ENCODE measurements around the gene CCDC27. TPM values are rescaled to one million over a fixed set of nuclear protein-coding genes. Genes with fewer than 3 reads are reported as not detected.
A peak's percentile ranks its signal among the peaks of the same experiment; 100 is the strongest.

Gene CCDC27
- total RNA-seq, 1 experiment from 2014 or later = 0.13 TPM

DNA sequence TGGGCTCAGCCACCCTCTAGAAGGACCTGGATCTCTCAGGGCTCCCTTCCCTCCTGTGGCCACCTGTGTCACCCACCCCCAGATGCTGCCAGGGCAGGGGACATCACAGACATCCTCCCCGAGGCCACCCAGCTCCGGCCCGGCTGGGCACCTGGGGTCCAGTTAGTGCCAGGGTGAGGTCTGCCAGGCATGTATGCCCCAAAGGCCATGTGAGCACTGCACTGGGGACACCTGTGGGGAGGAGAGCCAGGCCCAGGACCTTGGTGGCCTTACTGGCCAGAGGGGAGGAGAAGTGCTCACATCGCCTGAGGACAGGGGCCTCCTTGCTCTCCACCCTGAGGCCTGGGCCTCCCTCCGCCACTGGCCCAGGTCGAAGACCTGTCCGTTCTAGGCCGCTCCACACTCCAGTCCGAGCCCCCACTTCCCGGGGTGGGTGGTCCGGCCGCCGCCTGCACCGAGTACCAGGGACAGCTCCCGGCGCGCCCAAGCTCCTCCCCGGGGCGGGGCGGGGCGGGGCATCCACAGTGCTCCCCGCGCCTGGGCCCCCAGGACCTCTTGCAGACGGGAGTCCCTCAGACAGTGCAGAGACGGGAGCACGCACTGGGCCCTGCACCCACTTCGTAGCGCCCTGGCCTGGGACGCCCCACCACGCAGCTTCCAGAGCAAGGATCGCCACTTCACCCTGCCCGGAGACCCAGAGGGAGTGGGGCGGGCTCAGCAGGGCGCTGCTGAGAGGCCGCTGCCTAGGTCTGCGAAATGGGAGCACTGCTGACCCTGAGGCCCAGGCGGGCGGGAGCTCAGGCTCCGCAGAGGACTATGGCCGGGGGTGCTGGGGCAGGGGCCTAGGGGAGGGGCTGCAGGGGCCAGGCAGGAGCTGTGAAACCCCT, 34.3 kb upstream of the CCDC27 start (continued):
- TF ChIP-seq, protein P1, sequence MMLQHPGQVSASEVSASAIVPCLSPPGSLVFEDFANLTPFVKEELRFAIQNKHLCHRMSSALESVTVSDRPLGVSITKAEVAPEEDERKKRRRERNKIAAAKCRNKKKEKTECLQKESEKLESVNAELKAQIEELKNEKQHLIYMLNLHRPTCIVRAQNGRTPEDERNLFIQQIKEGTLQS (CRISPR knock-in tag; conservative IDR thresholded peaks at IDR 0.05) = no peak
- TF ChIP-seq ETV6 (CRISPR knock-in tag; IDR thresholded peaks at IDR 0.05) (peak; percentile 57; the same call in 1 of the 2 replicates), PRRX2 (CRISPR knock-in tag; IDR thresholded peaks at IDR 0.05) (no peak), ZNF263 (CRISPR knock-in tag; IDR thresholded peaks at IDR 0.05; ENCODE audit: low read depth) (peak; percentile 93), NR1H2 (CRISPR knock-in tag; IDR thresholded peaks at IDR 0.05) (0 out of 2 replicates have a peak, but pooled peaks have one; percentile 37), ZNF138 (CRISPR knock-in tag; conservative IDR thresholded peaks at IDR 0.05) (no peak), SOX15 (CRISPR knock-in tag; IDR thresholded peaks at IDR 0.05) (no peak)
- TF ChIP-seq, protein P2, sequence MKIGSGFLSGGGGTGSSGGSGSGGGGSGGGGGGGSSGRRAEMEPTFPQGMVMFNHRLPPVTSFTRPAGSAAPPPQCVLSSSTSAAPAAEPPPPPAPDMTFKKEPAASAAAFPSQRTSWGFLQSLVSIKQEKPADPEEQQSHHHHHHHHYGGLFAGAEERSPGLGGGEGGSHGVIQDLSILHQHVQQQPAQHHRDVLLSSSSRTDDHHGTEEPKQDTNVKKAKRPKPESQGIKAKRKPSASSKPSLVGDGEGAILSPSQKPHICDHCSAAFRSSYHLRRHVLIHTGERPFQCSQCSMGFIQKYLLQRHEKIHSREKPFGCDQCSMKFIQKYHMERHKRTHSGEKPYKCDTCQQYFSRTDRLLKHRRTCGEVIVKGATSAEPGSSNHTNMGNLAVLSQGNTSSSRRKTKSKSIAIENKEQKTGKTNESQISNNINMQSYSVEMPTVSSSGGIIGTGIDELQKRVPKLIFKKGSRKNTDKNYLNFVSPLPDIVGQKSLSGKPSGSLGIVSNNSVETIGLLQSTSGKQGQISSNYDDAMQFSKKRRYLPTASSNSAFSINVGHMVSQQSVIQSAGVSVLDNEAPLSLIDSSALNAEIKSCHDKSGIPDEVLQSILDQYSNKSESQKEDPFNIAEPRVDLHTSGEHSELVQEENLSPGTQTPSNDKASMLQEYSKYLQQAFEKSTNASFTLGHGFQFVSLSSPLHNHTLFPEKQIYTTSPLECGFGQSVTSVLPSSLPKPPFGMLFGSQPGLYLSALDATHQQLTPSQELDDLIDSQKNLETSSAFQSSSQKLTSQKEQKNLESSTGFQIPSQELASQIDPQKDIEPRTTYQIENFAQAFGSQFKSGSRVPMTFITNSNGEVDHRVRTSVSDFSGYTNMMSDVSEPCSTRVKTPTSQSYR (CRISPR knock-in tag; IDR thresholded peaks at IDR 0.05) = peak; percentile 80; the same call in 1 of the 2 replicates
- TF ChIP-seq, protein P3, sequence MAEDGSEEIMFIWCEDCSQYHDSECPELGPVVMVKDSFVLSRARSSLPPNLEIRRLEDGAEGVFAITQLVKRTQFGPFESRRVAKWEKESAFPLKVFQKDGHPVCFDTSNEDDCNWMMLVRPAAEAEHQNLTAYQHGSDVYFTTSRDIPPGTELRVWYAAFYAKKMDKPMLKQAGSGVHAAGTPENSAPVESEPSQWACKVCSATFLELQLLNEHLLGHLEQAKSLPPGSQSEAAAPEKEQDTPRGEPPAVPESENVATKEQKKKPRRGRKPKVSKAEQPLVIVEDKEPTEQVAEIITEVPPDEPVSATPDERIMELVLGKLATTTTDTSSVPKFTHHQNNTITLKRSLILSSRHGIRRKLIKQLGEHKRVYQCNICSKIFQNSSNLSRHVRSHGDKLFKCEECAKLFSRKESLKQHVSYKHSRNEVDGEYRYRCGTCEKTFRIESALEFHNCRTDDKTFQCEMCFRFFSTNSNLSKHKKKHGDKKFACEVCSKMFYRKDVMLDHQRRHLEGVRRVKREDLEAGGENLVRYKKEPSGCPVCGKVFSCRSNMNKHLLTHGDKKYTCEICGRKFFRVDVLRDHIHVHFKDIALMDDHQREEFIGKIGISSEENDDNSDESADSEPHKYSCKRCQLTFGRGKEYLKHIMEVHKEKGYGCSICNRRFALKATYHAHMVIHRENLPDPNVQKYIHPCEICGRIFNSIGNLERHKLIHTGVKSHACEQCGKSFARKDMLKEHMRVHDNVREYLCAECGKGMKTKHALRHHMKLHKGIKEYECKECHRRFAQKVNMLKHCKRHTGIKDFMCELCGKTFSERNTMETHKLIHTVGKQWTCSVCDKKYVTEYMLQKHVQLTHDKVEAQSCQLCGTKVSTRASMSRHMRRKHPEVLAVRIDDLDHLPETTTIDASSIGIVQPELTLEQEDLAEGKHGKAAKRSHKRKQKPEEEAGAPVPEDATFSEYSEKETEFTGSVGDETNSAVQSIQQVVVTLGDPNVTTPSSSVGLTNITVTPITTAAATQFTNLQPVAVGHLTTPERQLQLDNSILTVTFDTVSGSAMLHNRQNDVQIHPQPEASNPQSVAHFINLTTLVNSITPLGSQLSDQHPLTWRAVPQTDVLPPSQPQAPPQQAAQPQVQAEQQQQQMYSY (CRISPR knock-in tag; IDR thresholded peaks at IDR 0.05) = peak; percentile 69; the same call in 1 of the 2 replicates

DNA sequence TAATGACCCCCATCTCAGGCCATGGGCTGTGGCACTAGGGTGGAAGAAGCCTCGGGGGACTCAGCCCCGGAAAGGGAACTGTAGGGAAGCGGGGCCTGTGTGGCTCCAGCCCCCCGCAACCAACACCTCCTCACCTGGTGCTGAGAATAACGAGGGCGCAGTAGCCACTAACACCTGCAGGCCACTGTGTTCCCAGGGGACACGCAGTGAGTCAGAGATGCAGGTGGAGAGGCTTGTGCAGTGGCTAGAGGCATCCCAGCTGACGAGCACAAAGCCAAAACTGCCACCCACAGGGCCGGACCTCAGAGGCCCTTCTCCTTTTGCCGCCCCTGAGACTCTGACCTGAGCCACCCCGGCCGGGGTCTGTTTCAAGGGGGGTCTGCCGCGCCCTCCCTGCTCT, 33.5 kb upstream of the CCDC27 start:
- no peaks in the 10 kb centered on the region for H3K27me3 Mint-ChIP-seq (ENCODE audit: low read depth)

DNA sequence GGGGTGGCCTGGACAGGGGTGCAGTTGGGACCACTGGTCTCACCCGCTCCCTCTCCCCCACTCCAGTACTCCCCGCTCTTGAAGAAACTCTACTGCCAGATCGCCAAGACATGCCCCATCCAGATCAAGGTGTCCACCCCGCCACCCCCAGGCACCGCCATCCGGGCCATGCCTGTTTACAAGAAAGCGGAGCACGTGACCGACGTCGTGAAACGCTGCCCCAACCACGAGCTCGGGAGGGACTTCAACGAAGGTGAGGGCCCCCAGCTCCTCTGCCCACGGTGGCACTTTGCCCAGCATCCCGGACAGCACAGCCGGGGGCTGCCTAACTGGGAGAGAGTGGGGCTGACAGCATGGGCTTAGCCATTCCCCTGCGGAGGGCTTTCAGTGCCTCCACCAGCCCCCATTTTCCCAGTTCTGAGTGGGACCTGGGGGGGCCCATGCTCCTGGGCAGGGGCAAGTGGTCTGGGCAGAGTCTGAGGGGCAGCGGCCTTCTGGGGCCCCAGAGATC, 30.2 kb upstream of the CCDC27 start:
- no peak for ATAC-seq
- peaks cover 4% of the 10 kb centered on the region; the same call in 1 of the 2 replicates for H3K27me3 Mint-ChIP-seq (ENCODE audit: low read depth)
- H3K36me3 Mint-ChIP-seq = no peaks in the 10 kb centered on the region
- H3K9me3 Mint-ChIP-seq = no peaks in the 10 kb centered on the region
- no peak for DNase-seq (ENCODE audit: low spot score)
- H3K27ac Mint-ChIP-seq = no peak overlapping the region
- ChIA-PET POLR2A (no interaction called here), CTCF (interaction anchor here (4.0 kb wide), 1 partner anchor 26 kb away, joined by 28 read pairs; no protein-coding TSS in a partner anchor)
- TF ChIP-seq, protein P4, sequence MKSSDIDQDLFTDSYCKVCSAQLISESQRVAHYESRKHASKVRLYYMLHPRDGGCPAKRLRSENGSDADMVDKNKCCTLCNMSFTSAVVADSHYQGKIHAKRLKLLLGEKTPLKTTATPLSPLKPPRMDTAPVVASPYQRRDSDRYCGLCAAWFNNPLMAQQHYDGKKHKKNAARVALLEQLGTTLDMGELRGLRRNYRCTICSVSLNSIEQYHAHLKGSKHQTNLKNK (CRISPR knock-in tag; IDR thresholded peaks at IDR 0.05) = no peak
- TF ChIP-seq, protein P5, sequence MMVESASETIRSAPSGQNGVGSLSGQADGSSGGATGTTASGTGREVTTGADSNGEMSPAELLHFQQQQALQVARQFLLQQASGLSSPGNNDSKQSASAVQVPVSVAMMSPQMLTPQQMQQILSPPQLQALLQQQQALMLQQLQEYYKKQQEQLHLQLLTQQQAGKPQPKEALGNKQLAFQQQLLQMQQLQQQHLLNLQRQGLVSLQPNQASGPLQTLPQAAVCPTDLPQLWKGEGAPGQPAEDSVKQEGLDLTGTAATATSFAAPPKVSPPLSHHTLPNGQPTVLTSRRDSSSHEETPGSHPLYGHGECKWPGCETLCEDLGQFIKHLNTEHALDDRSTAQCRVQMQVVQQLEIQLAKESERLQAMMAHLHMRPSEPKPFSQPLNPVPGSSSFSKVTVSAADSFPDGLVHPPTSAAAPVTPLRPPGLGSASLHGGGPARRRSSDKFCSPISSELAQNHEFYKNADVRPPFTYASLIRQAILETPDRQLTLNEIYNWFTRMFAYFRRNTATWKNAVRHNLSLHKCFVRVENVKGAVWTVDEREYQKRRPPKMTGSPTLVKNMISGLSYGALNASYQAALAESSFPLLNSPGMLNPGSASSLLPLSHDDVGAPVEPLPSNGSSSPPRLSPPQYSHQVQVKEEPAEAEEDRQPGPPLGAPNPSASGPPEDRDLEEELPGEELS (CRISPR knock-in tag; IDR thresholded peaks at IDR 0.05) = no peak
- no peak for TF ChIP-seq CREB1 (CRISPR knock-in tag; IDR thresholded peaks at IDR 0.05)
- no peak for TF ChIP-seq KAT7 (CRISPR knock-in tag; IDR thresholded peaks at IDR 0.05; ENCODE audit: borderline replicate concordance)
- TF ChIP-seq ZNF416 (CRISPR knock-in tag; IDR thresholded peaks at IDR 0.05) = no peak
- no peak overlapping the region for H3K4me3 Mint-ChIP-seq
- H3K4me1 Mint-ChIP-seq = peaks cover 8% of the 10 kb centered on the region

More for the DNA sequence above, 33.5 kb upstream of the CCDC27 start:
- DNase-seq (ENCODE audit: low spot score) (no peak), ATAC-seq (no peak)
- ChIA-PET CTCF (interaction anchor here (0.9 to 4.0 kb wide), 6 partner anchors 8 to 100 kb away, joined by 3 to 28 read pairs (median 4); no protein-coding TSS in a partner anchor), POLR2A (interaction anchor here (1.6 kb wide), 1 partner anchor 10 kb away, joined by 5 read pairs; no protein-coding TSS in a partner anchor)
- H3K9me3 Mint-ChIP-seq = no peaks in the 10 kb centered on the region
- TF ChIP-seq TP53 (CRISPR knock-in tag; IDR thresholded peaks at IDR 0.05) = no peak
- no peak for TF ChIP-seq ZNF423 (CRISPR knock-in tag; IDR thresholded peaks at IDR 0.05)
- no peak for TF ChIP-seq TEAD1 (CRISPR knock-in tag; IDR thresholded peaks at IDR 0.05)
- TF ChIP-seq, protein P6, sequence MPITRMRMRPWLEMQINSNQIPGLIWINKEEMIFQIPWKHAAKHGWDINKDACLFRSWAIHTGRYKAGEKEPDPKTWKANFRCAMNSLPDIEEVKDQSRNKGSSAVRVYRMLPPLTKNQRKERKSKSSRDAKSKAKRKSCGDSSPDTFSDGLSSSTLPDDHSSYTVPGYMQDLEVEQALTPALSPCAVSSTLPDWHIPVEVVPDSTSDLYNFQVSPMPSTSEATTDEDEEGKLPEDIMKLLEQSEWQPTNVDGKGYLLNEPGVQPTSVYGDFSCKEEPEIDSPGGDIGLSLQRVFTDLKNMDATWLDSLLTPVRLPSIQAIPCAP (CRISPR knock-in tag; IDR thresholded peaks at IDR 0.05) = no peak
- peaks cover 8% of the 10 kb centered on the region for H3K4me1 Mint-ChIP-seq
- H3K27ac Mint-ChIP-seq = no peak overlapping the region
- no peaks in the 10 kb centered on the region for H3K36me3 Mint-ChIP-seq
- no peak overlapping the region for H3K4me3 Mint-ChIP-seq
